IPS-18a (cell line): ENCODE measurements around the gene SUGP1.

ENCODE experiments used
- H3K27ac ChIP-seq: one replicate; pipeline ENCODE4 v1.5.1; 2013; ENCODE audit warnings: low read length
- H3K27me3 ChIP-seq: one replicate; pipeline ENCODE4 v1.6.1; 2013; ENCODE audit warnings: mild to moderate bottlenecking, low read length; ENCODE audit not compliant: control insufficient read depth, insufficient read depth
- H3K36me3 ChIP-seq: one replicate; pipeline ENCODE4 v1.6.1; 2013; ENCODE audit warnings: low read depth, low read length; ENCODE audit not compliant: control insufficient read depth
- H3K4me1 ChIP-seq: one replicate; pipeline ENCODE4 v1.6.1; 2013; ENCODE audit warnings: low read depth, low read length; ENCODE audit not compliant: control insufficient read depth
- H3K4me3 ChIP-seq: one replicate; pipeline ENCODE4 v1.5.1; 2013; ENCODE audit warnings: low read length
- H3K9ac ChIP-seq: one replicate; pipeline ENCODE4 v1.6.1; 2013; ENCODE audit warnings: mild to moderate bottlenecking, low read length, moderate library complexity
- H3K9me3 ChIP-seq: one replicate; pipeline ENCODE4 v1.6.1; 2013; ENCODE audit warnings: low read depth, low read length; ENCODE audit not compliant: control insufficient read depth

Gene SUGP1

DNA sequence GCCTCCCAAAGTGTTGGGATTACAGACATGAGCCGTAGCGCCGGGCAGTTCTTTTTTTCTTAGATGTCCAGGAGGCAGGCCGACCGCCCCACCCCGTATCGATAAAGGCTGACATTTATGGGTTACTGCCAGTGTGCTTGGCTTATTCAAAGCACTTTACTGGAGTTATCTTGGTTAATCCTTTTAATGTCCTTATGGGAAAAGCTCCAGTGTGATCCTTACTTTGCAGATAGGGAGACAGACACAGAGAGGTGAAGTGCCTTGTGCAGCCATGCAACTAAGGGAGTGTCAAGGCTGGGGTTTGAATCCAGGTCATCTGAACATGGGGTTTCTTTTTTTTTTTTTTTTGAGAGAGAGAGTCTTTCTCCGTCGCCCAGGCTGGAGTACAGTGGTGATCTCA, 89.3 kb downstream of the SUGP1 start:
- Histone ChIP-seq H3K27me3 (peaks cover 5% of the 10 kb centered on the region), H3K27ac (no peak overlapping the region), H3K36me3 (no peaks in the 10 kb centered on the region), H3K4me3 (no peak overlapping the region), H3K9ac (no peak overlapping the region), H3K9me3 (peaks cover 7% of the 10 kb centered on the region), H3K4me1 (no peaks in the 10 kb centered on the region)

DNA sequence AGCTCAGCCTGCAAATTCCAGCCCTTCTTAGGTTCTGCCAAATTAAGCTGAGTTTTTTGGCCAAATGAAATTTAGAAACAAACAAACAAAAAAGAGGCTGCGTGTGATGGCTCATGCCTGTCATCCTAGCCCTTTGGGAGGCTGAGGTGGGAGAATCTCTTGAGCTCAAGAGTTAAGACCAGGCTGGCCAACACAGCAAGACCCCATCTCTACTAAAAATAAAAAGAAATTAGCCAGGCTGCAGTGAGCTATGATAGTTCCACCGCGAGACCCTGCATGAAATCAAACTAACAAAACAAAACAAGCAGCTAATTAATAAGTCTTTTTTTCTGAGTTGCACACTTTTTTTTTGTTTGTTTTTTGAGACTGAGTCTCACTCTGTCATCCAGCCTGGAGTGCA, 90.6 kb downstream of the SUGP1 start:
- Histone ChIP-seq H3K36me3 (no peaks in the 10 kb centered on the region), H3K4me3 (no peak overlapping the region), H3K27ac (no peak overlapping the region), H3K4me1 (peaks cover 5% of the 10 kb centered on the region), H3K27me3 (peaks cover 18% of the 10 kb centered on the region), H3K9me3 (peaks cover 5% of the 10 kb centered on the region), H3K9ac (no peak overlapping the region)

DNA sequence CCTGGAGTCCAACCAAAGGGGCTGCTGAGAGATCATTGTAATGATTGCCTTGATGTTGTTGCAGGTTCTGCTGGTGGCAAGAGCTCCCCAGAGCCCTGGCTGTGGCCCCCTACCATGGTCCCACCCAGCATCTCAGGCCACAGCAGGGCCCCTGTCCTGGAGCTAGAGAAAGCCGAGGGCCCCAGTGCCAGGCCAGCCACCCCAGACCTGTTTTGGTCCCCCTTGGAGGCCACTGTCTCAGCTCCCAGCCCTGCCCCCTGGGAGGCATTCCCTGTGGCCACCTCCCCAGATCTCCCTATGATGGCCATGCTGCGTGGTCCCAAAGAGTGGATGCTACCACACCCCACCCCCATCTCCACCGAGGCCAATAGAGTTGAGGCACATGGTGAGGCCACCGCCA, 93.1 kb downstream of the SUGP1 start:
- Histone ChIP-seq H3K27ac (no peak overlapping the region), H3K4me1 (peaks cover 5% of the 10 kb centered on the region), H3K27me3 (peaks cover 34% of the 10 kb centered on the region), H3K4me3 (no peak overlapping the region), H3K9ac (no peak overlapping the region), H3K36me3 (no peaks in the 10 kb centered on the region), H3K9me3 (no peaks in the 10 kb centered on the region)

DNA sequence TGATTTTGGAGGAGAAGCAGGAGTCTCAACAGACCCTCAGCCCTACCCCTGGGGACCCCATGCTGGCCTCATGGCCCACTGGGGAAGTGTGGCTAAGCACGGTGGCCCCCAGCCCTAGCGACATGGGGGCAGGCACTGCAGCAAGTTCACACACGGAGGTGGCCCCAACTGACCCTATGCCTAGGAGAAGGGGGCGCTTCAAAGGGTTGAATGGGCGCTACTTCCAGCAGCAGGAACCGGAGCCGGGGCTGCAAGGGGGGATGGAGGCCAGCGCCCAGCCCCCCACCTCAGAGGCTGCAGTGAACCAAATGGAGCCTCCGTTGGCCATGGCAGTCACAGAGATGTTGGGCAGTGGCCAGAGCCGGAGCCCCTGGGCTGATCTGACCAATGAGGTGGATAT, 93.6 kb downstream of the SUGP1 start:
- Histone ChIP-seq H3K27me3 (peaks cover 34% of the 10 kb centered on the region), H3K36me3 (no peaks in the 10 kb centered on the region), H3K4me1 (peaks cover 5% of the 10 kb centered on the region), H3K9me3 (no peaks in the 10 kb centered on the region), H3K9ac (no peak overlapping the region), H3K4me3 (no peak overlapping the region), H3K27ac (no peak overlapping the region)

DNA sequence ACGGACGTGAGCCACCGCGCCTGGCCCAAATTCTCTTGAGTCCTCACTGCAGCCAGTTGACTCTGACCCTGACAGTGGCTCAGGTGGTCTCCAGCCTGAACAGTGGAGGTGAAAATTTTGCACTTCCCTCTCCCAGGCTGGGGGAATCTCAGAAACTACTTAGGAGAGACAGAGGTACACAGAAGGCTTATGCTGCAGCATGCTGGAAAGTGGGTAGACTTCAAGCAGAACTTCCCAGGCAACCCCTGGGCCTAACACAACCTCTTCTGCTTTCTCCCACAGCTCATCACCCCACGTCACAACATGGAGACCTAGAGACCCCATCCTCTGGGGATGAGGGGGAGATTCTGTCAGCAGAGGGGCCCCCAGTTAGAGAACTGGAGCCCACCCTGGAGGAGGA, 94.1 kb downstream of the SUGP1 start:
- H3K4me3 ChIP-seq, result no peak overlapping the region
- H3K9ac ChIP-seq, result no peak overlapping the region
- H3K27ac ChIP-seq, result no peak overlapping the region
- H3K9me3 ChIP-seq, result no peaks in the 10 kb centered on the region
- peaks cover 5% of the 10 kb centered on the region for H3K4me1 ChIP-seq
- no peaks in the 10 kb centered on the region for H3K36me3 ChIP-seq
- peaks cover 34% of the 10 kb centered on the region for H3K27me3 ChIP-seq
